Liver (tissue), 3 donors: ENCODE data around the gene DHX16.
A peak's percentile ranks its signal among the peaks of the same experiment; 100 is the strongest.
"Not testable (repeated sequence)": the region's sequence is repeated elsewhere in the genome, so short reads cannot be mapped to it uniquely, and the experiment has no call there.

Experiments
- CTCF ChIP-seq: fragments of 150-350 bp; IDR thresholded peaks from 2 replicates; pipeline ENCODE4 v1.5.1; 2017; ENCODE audit warnings: improper control_type of control experiment, low read depth, low read length; ENCODE audit not compliant: missing input control
- EGR1 ChIP-seq, 2 donors: IDR thresholded peaks; 2 replicates each; pipeline ENCODE4 v1.6.1; 2016 to 2018; ENCODE audit warnings: antibody characterized with exemption in 2 of 2, low read depth in 2 of 2
- GABPA ChIP-seq, 2 donors: IDR thresholded peaks in 1 of 2; conservative IDR thresholded peaks in 1 of 2; 2 replicates each; pipeline ENCODE4 v1.6.1; 2016; ENCODE audit warnings: antibody characterized with exemption in 2 of 2, mild to moderate bottlenecking in 1 of 2, moderate library complexity in 1 of 2
- HNF4G ChIP-seq: IDR thresholded peaks from 2 replicates; pipeline ENCODE4 v1.6.1; 2016; ENCODE audit warnings: antibody characterized with exemption
- REST ChIP-seq: IDR thresholded peaks from 2 replicates; pipeline ENCODE4 v1.6.1; 2016; ENCODE audit warnings: antibody characterized with exemption, mild to moderate bottlenecking
- TAF1 ChIP-seq: conservative IDR thresholded peaks from 2 replicates; pipeline ENCODE4 v1.6.1; 2016; ENCODE audit warnings: antibody characterized with exemption, mild to moderate bottlenecking
- TF ChIP-seq, protein P1 (sequence below): IDR thresholded peaks from 2 replicates; pipeline ENCODE4 v1.6.1; 2016; ENCODE audit warnings: antibody characterized with exemption
- TF ChIP-seq, protein P2 (sequence below): IDR thresholded peaks from 2 replicates; pipeline ENCODE4 v1.6.1; 2016; ENCODE audit warnings: antibody characterized with exemption
- TF ChIP-seq, protein P3 (sequence below): IDR thresholded peaks from 2 replicates; pipeline ENCODE4 v1.6.1; 2016; ENCODE audit warnings: antibody characterized with exemption
- donor health status: healthy.
- donor health status: healthy.

GRCh38 chr6:30717845-30718720 is 45.3 kb upstream of the DHX16 start:
- TF ChIP-seq HNF4G; REST; CTCF; GABPA (IDR thresholded peaks at IDR 0.05 in 1 of 2, conservative IDR thresholded peaks at IDR 0.05 in 1 of 2); EGR1 (IDR thresholded peaks at IDR 0.05; ENCODE audit: low read depth in 2 of 2): not testable (repeated sequence)
- TF ChIP-seq, protein P1, sequence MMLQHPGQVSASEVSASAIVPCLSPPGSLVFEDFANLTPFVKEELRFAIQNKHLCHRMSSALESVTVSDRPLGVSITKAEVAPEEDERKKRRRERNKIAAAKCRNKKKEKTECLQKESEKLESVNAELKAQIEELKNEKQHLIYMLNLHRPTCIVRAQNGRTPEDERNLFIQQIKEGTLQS = not testable (repeated sequence)
- TF ChIP-seq, protein P2, sequence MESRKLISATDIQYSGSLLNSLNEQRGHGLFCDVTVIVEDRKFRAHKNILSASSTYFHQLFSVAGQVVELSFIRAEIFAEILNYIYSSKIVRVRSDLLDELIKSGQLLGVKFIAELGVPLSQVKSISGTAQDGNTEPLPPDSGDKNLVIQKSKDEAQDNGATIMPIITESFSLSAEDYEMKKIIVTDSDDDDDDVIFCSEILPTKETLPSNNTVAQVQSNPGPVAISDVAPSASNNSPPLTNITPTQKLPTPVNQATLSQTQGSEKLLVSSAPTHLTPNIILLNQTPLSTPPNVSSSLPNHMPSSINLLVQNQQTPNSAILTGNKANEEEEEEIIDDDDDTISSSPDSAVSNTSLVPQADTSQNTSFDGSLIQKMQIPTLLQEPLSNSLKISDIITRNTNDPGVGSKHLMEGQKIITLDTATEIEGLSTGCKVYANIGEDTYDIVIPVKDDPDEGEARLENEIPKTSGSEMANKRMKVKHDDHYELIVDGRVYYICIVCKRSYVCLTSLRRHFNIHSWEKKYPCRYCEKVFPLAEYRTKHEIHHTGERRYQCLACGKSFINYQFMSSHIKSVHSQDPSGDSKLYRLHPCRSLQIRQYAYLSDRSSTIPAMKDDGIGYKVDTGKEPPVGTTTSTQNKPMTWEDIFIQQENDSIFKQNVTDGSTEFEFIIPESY = not testable (repeated sequence)
- TF ChIP-seq, protein P3, sequence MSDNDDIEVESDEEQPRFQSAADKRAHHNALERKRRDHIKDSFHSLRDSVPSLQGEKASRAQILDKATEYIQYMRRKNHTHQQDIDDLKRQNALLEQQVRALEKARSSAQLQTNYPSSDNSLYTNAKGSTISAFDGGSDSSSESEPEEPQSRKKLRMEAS = not testable (repeated sequence)
- peak; percentile 70 for TF ChIP-seq TAF1
